Mesenteric fat pad (tissue), 1 donor: Measurements from ENCODE around the gene LRRC59. TPM values are rescaled to one million over a fixed set of nuclear protein-coding genes. Genes with fewer than 3 reads are reported as not detected.

ENCODE experiments used
- DNase-seq: peaks from one replicate; pipeline ENCODE4 v3.0.0-alpha.2; 2020; ENCODE audit warnings: low spot score
- total RNA-seq: library from RNA; stranded (reverse); fragmentation: NEBNext Ultra II Directional; extraction: Animal tissue kit (Norgen Biotek cat#: 25700); gene quantifications from one replicate; pipeline ENCODE4 v1.2.1, GENCODE V29; 2021
- donor health status: DM: yes; HTN: yes; CAD: no.

The LRRC59 gene
- total RNA-seq, 1 donor from 2014 or later, result 126 TPM

GRCh38 chr17:50388728-50389127 lies 8.6 kb downstream of the LRRC59 start:
- DNase-seq, result no peak

- DNase-seq, result no peak
Measured at GRCh38 chr17:50386510-50386909, 10.8 kb downstream of the LRRC59 start.

- no peak for DNase-seq
Measured at GRCh38 chr17:50382931-50383330, 14.4 kb downstream of the LRRC59 start.

- no peak for DNase-seq
Measured at GRCh38 chr17:50381920-50382319, 15.4 kb downstream of the LRRC59 start.

- no peak for DNase-seq
Measured at GRCh38 chr17:50381260-50381815, 16.0 kb downstream of the LRRC59 start.

- DNase-seq, result no peak
Measured at GRCh38 chr17:50380369-50381259, 16.7 kb downstream of the LRRC59 start.

GRCh38 chr17:50379351-50380132 lies 17.8 kb downstream of the LRRC59 start:
- no peak for DNase-seq

- DNase-seq, result no peak
Measured at GRCh38 chr17:50375858-50376538, 21.3 kb downstream of the LRRC59 start.

- no peak for DNase-seq
Measured at GRCh38 chr17:50373705-50374104, 23.6 kb downstream of the LRRC59 start.

- DNase-seq, result no peak
Measured at GRCh38 chr17:50372758-50373556, 24.4 kb downstream of the LRRC59 start, which contains the start of the genes EME1 and MRPL27. Gene EME1, plus strand, starts transcription at chr17:50373229. Its CDS starts 1,980 bp downstream, at chr17:50375209. Gene MRPL27, minus strand, starts transcription at chr17:50373184. Its CDS starts 14 bp downstream, at chr17:50373170.

GRCh38 chr17:50372222-50372757 lies 25.0 kb downstream of the LRRC59 start:
- no peak for DNase-seq

- DNase-seq, result no peak
Measured at GRCh38 chr17:50371526-50371925, 25.8 kb downstream of the LRRC59 start.

GRCh38 chr17:50370052-50370451 lies 27.3 kb downstream of the LRRC59 start:
- DNase-seq, result no peak

GRCh38 chr17:50367401-50367800 lies 29.9 kb downstream of the LRRC59 start:
- no peak for DNase-seq

GRCh38 chr17:50365649-50366393 lies 31.5 kb downstream of the LRRC59 start:
- no peak for DNase-seq

GRCh38 chr17:50365165-50365564 lies 32.2 kb downstream of the LRRC59 start:
- no peak for DNase-seq

GRCh38 chr17:50364715-50365114 lies 32.6 kb downstream of the LRRC59 start:
- no peak for DNase-seq

GRCh38 chr17:50364061-50364458 lies 33.3 kb downstream of the LRRC59 start:
- no peak for DNase-seq
